ENCODE measurements around the gene ITGAV. TPM values are rescaled to one million over a fixed set of nuclear protein-coding genes. Genes with fewer than 3 reads are reported as not detected.

Gene ITGAV
- polyA plus RNA-seq, 1 experiment: 129 TPM

DNA sequence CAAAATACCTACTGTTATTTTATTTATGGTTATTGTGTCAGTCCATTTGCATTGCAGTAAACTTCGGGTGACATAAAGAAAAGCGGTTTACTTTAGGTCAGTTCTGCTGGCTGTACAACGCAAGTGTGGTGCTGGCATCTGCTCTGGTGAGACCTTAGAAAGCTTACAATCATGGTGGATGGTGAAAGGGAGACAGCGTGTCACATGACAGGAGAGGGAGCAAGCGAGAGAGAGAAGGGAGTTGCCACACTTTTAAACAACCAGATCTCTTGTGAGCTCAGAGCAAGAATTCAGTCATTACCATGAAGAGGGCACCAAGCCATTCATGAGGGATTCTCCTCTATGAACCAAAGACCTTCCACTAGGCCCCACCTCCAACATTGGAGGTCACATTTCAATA, 102.0 kb downstream of the ITGAV start:
- DNase-seq (ENCODE audit: low read depth, low spot score): no peak
- H3K27ac ChIP-seq (ENCODE audit: low read depth, low read length): no peak overlapping the region
- CTCF ChIA-PET: interaction anchor here (0.7 kb wide), 1 partner anchor 29 kb away, joined by 4 read pairs; no protein-coding TSS in a partner anchor
- H3K9me3 ChIP-seq (ENCODE audit: control insufficient read depth, insufficient read depth, low read length): no peaks in the 10 kb centered on the region; the same call in 1 of the 2 replicates
- H3K27me3 ChIP-seq (ENCODE audit: control insufficient read depth, insufficient read depth, low read length): no peaks in the 10 kb centered on the region
- POLR2A ChIA-PET: no interaction called here
- H3K4me3 ChIP-seq (ENCODE audit: low read depth, low read length): no peak overlapping the region
- TF ChIP-seq, protein P1, sequence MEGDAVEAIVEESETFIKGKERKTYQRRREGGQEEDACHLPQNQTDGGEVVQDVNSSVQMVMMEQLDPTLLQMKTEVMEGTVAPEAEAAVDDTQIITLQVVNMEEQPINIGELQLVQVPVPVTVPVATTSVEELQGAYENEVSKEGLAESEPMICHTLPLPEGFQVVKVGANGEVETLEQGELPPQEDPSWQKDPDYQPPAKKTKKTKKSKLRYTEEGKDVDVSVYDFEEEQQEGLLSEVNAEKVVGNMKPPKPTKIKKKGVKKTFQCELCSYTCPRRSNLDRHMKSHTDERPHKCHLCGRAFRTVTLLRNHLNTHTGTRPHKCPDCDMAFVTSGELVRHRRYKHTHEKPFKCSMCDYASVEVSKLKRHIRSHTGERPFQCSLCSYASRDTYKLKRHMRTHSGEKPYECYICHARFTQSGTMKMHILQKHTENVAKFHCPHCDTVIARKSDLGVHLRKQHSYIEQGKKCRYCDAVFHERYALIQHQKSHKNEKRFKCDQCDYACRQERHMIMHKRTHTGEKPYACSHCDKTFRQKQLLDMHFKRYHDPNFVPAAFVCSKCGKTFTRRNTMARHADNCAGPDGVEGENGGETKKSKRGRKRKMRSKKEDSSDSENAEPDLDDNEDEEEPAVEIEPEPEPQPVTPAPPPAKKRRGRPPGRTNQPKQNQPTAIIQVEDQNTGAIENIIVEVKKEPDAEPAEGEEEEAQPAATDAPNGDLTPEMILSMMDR (IDR thresholded peaks at IDR 0.05; ENCODE audit: low read depth, low read length): no peak

DNA sequence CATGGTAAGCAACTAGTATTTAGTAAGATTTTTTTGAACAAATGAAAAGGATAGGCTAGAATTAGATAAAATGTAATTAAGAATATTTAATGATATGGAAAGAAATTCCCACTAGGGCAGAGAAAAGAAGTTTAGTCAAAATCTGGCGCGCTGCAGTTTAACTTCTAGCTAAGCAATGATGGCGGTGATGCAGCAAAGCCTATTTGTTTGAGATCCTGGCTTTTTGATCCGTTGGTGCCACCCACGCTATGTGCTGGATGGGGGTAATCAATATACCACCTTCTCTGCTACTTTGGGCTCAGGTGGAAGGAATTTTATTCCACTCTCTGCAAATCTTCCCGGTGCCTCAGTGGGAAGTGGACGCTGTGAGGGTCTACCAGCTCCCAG, 103.6 kb downstream of the ITGAV start:
- POLR2A ChIA-PET: no interaction called here
- no peak for DNase-seq (ENCODE audit: low read depth, low spot score)
- Histone ChIP-seq H3K27ac (ENCODE audit: low read depth, low read length) (no peak overlapping the region), H3K9me3 (ENCODE audit: control insufficient read depth, insufficient read depth, low read length) (no peaks in the 10 kb centered on the region; the same call in 1 of the 2 replicates), H3K27me3 (ENCODE audit: control insufficient read depth, insufficient read depth, low read length) (no peaks in the 10 kb centered on the region), H3K4me3 (ENCODE audit: low read depth, low read length) (peak overlapping the region; percentile 88)
- TF ChIP-seq, protein P1 (IDR thresholded peaks at IDR 0.05; ENCODE audit: low read depth, low read length): no peak
- CTCF ChIA-PET: interaction anchor here (0.7 to 0.8 kb wide), 2 partner anchors 52 to 1965 kb away, joined by 3 read pairs; no protein-coding TSS in a partner anchor

DNA sequence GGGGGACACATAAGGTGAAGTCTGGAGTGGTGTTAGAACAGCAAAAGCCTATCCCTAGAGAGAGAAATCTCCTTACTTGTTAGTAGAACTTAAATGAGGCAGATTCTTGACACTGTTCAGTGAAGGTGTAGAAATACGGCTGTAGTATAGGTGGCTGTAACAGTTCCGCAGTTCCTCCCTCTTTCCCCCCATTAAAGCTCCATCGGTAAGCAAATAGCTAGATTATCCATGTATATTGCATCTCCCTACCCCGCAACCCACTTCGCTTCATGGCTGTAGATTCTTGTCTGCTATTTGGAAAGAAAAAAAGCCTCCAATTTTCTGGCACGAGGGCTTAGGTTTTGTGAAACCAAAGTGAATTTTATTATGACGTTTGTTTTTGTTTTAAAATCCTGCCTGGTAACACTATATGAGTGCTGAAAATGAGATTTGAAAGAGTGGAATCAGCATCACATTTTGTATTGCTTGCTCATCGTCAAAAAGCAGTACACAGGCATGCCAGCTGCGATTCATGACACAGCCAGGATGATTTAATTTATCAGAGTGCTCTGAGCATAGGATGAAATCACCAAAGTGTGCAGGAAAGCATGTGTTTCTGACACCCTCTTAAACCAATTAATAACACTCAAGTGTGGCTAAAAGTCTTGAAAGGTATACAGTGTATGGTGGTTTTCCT, 105.4 kb downstream of the ITGAV start:
- H3K9me3 ChIP-seq (ENCODE audit: control insufficient read depth, insufficient read depth, low read length): no peaks in the 10 kb centered on the region; the same call in 1 of the 2 replicates
- H3K4me3 ChIP-seq (ENCODE audit: low read depth, low read length): peak overlapping the region; percentile 88
- DNase-seq (ENCODE audit: low read depth, low spot score): peak; percentile 32
- TF ChIP-seq, protein P1 (IDR thresholded peaks at IDR 0.05; ENCODE audit: low read depth, low read length): no peak
- H3K27me3 ChIP-seq (ENCODE audit: control insufficient read depth, insufficient read depth, low read length): no peaks in the 10 kb centered on the region
- ChIA-PET CTCF (no interaction called here), POLR2A (no interaction called here)
- no peak overlapping the region for H3K27ac ChIP-seq (ENCODE audit: low read depth, low read length)

DNA sequence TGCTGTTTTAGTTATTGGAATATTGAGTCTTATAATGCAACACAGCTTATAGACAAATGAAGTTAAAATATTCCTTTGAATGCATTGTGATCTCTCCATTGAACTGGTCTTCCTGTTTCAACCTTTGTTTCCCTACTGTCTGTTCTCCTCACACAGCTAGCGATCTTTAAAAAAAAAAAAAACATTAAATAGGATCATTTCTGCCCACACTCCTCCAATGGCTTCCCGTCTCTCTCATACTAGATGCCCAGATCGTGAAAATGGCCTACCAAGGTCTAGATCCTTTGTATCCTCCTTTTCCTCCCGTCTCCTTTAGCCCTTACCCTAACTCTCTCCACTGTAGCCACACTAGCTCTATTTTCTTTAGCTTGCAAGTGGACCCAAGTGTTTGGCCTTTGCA, 106.4 kb downstream of the ITGAV start:
- H3K27me3 ChIP-seq (ENCODE audit: control insufficient read depth, insufficient read depth, low read length): no peaks in the 10 kb centered on the region
- POLR2A ChIA-PET: no interaction called here
- no peak overlapping the region for H3K27ac ChIP-seq (ENCODE audit: low read depth, low read length)
- DNase-seq (ENCODE audit: low read depth, low spot score): no peak
- H3K4me3 ChIP-seq (ENCODE audit: low read depth, low read length): no peak overlapping the region
- CTCF ChIA-PET: interaction anchor here (0.6 kb wide), 1 partner anchor 98 kb away, joined by 3 read pairs; no protein-coding TSS in a partner anchor
- TF ChIP-seq, protein P1 (IDR thresholded peaks at IDR 0.05; ENCODE audit: low read depth, low read length): no peak
- no peaks in the 10 kb centered on the region; the same call in 1 of the 2 replicates for H3K9me3 ChIP-seq (ENCODE audit: control insufficient read depth, insufficient read depth, low read length)

DNA sequence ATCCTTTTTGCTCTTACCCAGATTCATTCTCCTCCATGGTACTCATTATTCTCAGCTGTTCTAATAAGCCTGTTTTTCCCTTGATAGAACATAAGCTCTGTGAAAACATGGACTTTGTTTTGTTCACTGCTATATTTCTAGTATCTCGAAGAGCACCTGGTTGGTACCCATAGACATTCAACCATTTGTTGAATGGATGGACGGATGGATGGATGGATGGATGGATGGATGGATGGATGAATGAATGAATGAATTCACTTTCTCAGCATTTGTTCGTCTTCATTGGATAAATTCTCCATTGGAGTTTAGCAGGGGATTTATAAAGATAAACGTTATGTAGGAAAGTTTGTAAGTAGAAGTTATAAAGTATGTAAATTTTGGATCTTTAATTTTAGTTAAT, 106.9 kb downstream of the ITGAV start:
- Histone ChIP-seq H3K27me3 (ENCODE audit: control insufficient read depth, insufficient read depth, low read length) (no peaks in the 10 kb centered on the region), H3K27ac (ENCODE audit: low read depth, low read length) (no peak overlapping the region), H3K4me3 (ENCODE audit: low read depth, low read length) (no peak overlapping the region), H3K9me3 (ENCODE audit: control insufficient read depth, insufficient read depth, low read length) (no peaks in the 10 kb centered on the region; the same call in 1 of the 2 replicates)
- DNase-seq (ENCODE audit: low read depth, low spot score): no peak
- ChIA-PET CTCF (interaction anchor here (0.6 kb wide), 1 partner anchor 248 kb away, joined by 3 read pairs; no protein-coding TSS in a partner anchor), POLR2A (no interaction called here)
- TF ChIP-seq, protein P1 (IDR thresholded peaks at IDR 0.05; ENCODE audit: low read depth, low read length): no peak
